Type B pancreatic cell (in vitro differentiated cells): ENCODE data around the gene MCM6. TPM values are rescaled to one million over a fixed set of nuclear protein-coding genes. Genes with fewer than 3 reads are reported as not detected.
A peak's percentile ranks its signal among the peaks of the same experiment; 100 is the strongest.

Experiments
- DNase-seq: peaks from one replicate; pipeline ENCODE4 v3.0.0; 2021; ENCODE audit warnings: mixed read lengths; ENCODE audit not compliant: unreplicated experiment; ENCODE audit errors: extremely low spot score
- H3K27ac Mint-ChIP-seq: 2 replicates; pipeline ENCODE4 v1.8.0; 2021; ENCODE audit warnings: mild to moderate bottlenecking, mixed read lengths
- H3K27me3 Mint-ChIP-seq: 2 replicates; pipeline ENCODE4 v1.8.0; 2021; ENCODE audit warnings: mixed read lengths
- H3K36me3 Mint-ChIP-seq: 2 replicates; pipeline ENCODE4 v1.8.0; 2021; ENCODE audit warnings: mixed read lengths
- H3K4me1 Mint-ChIP-seq: one replicate; pipeline ENCODE4 v1.8.0; 2021; ENCODE audit warnings: mixed read lengths; ENCODE audit not compliant: unreplicated experiment
- H3K4me3 Mint-ChIP-seq: 2 replicates; pipeline ENCODE4 v1.8.0; 2021; ENCODE audit warnings: mild to moderate bottlenecking, mixed read lengths
- H3K9me3 Mint-ChIP-seq: 2 replicates; pipeline ENCODE4 v1.8.0; 2021; ENCODE audit warnings: mixed read lengths
- total RNA-seq: library from RNA; stranded (reverse); gene quantifications from 2 replicates; pipeline ENCODE4 v1.2.1, GENCODE V29; 2021; ENCODE audit warnings: low replicate concordance
- TF ChIP-seq, protein P1 (sequence below): fragments of 200-600 bp; sonication (generic); conservative IDR thresholded peaks from 2 replicates; pipeline ENCODE4 v1.5.0; 2021; ENCODE audit warnings: antibody characterized with exemption, mild to moderate bottlenecking

Gene MCM6
- total RNA-seq, 1 donor from 2014 or later, result 54.9 TPM

DNA sequence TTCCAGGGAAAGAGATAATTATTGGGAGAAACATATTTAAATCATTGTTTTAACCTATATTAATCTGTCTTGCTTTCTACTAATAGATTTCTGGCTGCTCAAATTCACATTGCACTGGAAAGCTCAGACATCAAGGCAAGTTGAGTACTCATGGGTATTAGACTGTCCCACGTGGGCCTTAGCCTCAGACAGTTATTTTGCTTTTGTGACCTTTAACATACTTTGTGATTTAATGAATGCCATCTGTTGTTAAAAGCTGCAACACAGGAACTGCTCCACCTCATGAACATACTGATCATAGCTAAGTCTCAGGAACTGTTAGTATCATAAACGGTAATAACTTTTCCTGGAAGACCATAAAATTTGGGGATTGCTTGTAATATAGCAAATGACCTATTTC lies 36.5 kb downstream of the MCM6 start:
- Mint-ChIP-seq H3K27ac (no peak overlapping the region), H3K36me3 (peaks cover 28% of the 10 kb centered on the region), H3K4me1 (peaks cover 10% of the 10 kb centered on the region), H3K9me3 (peaks cover 4% of the 10 kb centered on the region), H3K4me3 (peak overlapping the region; percentile 20), H3K27me3 (no peaks in the 10 kb centered on the region)
- no peak for DNase-seq
- TF ChIP-seq, protein P1, sequence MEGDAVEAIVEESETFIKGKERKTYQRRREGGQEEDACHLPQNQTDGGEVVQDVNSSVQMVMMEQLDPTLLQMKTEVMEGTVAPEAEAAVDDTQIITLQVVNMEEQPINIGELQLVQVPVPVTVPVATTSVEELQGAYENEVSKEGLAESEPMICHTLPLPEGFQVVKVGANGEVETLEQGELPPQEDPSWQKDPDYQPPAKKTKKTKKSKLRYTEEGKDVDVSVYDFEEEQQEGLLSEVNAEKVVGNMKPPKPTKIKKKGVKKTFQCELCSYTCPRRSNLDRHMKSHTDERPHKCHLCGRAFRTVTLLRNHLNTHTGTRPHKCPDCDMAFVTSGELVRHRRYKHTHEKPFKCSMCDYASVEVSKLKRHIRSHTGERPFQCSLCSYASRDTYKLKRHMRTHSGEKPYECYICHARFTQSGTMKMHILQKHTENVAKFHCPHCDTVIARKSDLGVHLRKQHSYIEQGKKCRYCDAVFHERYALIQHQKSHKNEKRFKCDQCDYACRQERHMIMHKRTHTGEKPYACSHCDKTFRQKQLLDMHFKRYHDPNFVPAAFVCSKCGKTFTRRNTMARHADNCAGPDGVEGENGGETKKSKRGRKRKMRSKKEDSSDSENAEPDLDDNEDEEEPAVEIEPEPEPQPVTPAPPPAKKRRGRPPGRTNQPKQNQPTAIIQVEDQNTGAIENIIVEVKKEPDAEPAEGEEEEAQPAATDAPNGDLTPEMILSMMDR, result no peak

DNA sequence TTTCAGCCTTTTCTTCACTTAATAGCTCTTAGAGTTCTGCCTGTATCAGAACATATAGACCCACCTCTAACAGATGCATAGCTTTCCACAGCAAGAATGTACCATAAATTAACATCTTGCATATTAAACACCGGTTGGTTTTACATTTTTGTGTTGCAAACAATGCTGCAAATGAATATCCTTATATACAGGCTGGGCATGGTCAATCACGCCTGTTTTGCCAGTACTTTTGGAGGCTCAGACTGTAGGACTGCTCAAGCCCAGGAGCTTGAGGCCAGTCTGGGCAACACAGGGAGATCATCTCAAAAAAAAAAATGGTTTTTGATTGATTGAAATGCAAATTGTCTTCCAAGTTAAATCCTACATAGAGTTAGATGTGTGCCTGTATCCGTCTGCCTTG lies 37.7 kb downstream of the MCM6 start:
- no peak for DNase-seq
- Mint-ChIP-seq H3K27me3 (no peaks in the 10 kb centered on the region), H3K4me1 (peaks cover 10% of the 10 kb centered on the region), H3K9me3 (peaks cover 4% of the 10 kb centered on the region), H3K4me3 (no peak overlapping the region), H3K36me3 (peaks cover 16% of the 10 kb centered on the region), H3K27ac (no peak overlapping the region)
- TF ChIP-seq, protein P1, result no peak

DNA sequence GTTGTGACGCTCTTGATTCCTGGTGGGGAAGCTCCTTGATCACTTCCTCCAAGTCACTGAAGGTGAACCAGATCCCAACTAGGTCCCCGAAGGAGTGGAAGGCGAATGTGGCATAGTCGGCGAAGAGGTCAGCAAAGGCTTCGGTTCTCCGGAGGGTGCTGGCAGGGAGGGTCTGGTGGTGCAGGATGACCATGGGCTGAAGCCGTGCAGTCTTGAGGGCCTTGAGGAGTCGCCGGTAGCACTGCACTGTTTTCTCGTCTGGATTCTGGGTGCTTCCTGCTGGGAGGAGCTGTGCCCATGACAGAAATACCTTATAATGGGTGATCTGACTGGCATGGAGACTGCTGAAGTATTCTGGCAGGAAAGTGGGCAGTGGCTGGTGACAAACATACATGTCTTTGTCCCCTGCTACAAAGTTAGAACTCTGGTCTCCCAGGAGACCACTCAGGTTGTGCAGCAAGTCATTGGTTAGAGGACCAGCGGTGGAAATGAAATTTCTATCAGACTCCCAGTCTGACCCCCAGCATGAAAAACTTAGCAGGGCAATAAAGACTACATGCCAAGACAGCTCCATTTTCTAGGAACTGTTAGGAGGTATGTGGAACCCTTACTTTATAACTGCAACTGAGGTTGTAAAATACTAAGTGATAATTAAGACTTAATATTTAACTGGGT lies 39.5 kb downstream of the MCM6 start, which contains the start of gene LCT:
Gene LCT, minus strand, starts transcription at position 589 of the 675 bp plus-strand sequence. Its CDS starts 15 bp downstream, at position 574.
- Mint-ChIP-seq H3K9me3 (peaks cover 4% of the 10 kb centered on the region), H3K4me1 (peaks cover 10% of the 10 kb centered on the region), H3K36me3 (peaks cover 5% of the 10 kb centered on the region), H3K27ac (no peak within 1 kb of the TSS), H3K27me3 (no peaks in the 10 kb centered on the region), H3K4me3 (no peak within 1 kb of the TSS)
- TF ChIP-seq, protein P1, result no peak
- no peak for DNase-seq

DNA sequence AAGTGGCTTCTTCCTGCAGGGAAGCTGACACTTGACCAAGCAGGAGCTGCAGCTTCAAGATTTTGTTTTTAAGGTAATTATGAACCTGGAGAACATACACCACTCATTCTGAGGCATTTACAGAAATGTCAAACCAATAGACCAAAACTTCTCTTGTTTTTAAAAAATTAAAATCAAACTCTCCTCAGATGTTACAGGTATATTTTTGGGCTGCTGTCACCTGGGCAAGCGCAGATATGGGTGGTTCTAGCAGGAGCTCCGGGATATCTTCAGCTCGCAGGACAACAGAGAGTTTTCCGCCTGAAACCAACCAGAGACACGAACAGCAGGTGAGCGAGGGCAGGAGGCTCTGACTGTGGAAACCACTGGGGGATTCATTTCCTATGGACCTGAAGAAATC lies 43.4 kb downstream of the MCM6 start:
- no peak for DNase-seq
- peaks cover 5% of the 10 kb centered on the region for H3K36me3 Mint-ChIP-seq
- TF ChIP-seq, protein P1, result no peak
- H3K27me3 Mint-ChIP-seq, result no peaks in the 10 kb centered on the region
- H3K4me3 Mint-ChIP-seq, result no peak overlapping the region
- H3K9me3 Mint-ChIP-seq, result peaks cover 4% of the 10 kb centered on the region
- H3K4me1 Mint-ChIP-seq, result peaks cover 9% of the 10 kb centered on the region
- no peak overlapping the region for H3K27ac Mint-ChIP-seq

DNA sequence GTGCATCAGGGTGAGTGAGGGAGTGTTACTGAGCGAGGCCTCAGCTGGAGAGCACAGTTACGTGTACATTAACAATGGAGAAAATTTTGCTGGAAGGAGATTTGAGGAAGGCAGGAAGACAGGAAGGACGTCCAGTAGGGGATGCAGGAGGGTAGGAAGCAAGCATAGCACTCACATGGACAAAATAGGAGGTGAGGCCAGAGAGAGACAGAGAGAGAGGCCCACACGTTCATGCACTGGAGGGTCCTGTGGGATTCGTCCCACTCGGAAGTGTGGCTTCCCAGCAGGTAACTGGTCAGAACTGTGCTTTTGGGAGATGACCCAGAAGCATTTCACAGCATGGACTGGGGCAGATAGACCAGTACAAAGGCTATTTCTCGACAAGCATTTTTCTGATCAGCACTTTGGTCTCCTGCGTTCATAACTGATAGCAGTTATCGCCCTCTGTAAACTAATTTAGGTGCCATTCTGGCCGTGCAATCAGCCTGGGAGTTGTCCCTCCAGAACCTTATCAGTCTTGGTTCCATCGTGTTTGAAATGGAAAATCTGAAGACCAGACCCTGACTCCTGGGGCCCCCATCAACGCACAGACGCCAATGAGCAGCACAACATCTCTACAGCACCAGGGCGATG lies 44.9 kb downstream of the MCM6 start:
- H3K27ac Mint-ChIP-seq, result peak overlapping the region; percentile 8
- no peaks in the 10 kb centered on the region for H3K27me3 Mint-ChIP-seq
- DNase-seq, result no peak

More for the DNA sequence above, 44.9 kb downstream of the MCM6 start:
- H3K4me1 Mint-ChIP-seq, result peaks cover 9% of the 10 kb centered on the region
- H3K36me3 Mint-ChIP-seq, result peaks cover under 1% of the 10 kb centered on the region
- H3K9me3 Mint-ChIP-seq, result peaks cover under 1% of the 10 kb centered on the region
- TF ChIP-seq, protein P1, result no peak
- no peak overlapping the region for H3K4me3 Mint-ChIP-seq
